ENCODE measurements around the gene EYS.

Gene EYS

DNA sequence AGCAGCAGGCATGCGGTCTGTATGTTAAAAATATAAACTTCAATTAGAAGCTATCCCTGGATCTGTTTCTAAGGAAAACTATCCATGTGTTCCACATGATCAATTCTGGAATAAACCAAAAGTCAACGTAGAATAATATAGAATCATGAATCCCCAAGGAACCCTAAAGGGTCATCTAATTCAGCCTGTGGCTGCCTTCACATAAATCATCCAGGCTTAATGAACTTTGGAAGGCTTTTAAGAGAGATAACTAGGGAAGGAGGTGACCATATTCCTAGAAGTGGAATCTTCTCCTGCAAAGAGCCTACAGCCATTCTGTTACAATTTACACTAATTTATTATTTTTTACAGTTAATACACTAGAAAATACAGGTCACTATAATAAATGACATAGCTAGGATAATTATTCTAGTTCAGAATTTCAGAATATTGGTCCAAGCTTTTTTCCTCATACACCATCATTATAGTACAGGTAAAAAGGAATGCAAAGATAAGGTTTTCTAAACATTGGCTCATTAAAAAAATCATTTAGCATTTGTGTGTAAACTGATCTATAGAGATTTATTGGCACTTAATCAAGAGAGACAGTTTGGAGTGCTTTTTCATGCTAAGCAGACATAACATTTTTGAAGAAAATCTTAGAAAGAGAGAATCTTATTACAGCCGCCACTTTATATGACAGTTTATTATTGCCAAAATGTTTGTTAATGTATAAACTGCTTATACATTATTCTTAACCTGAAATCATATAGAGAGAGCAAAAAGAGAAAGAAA is 1220.3 kb downstream of the EYS start:
- TF ChIP-seq EZH2 (optimal IDR thresholded peaks at IDR 0.05; ENCODE audit: low read depth, low read length) (no peak), EZH2phosphoT487 (IDR thresholded peaks at IDR 0.05; ENCODE audit: low read length) (no peak)
- TF ChIP-seq, protein P1, sequence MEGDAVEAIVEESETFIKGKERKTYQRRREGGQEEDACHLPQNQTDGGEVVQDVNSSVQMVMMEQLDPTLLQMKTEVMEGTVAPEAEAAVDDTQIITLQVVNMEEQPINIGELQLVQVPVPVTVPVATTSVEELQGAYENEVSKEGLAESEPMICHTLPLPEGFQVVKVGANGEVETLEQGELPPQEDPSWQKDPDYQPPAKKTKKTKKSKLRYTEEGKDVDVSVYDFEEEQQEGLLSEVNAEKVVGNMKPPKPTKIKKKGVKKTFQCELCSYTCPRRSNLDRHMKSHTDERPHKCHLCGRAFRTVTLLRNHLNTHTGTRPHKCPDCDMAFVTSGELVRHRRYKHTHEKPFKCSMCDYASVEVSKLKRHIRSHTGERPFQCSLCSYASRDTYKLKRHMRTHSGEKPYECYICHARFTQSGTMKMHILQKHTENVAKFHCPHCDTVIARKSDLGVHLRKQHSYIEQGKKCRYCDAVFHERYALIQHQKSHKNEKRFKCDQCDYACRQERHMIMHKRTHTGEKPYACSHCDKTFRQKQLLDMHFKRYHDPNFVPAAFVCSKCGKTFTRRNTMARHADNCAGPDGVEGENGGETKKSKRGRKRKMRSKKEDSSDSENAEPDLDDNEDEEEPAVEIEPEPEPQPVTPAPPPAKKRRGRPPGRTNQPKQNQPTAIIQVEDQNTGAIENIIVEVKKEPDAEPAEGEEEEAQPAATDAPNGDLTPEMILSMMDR (IDR thresholded peaks at IDR 0.05; ENCODE audit: low read length), result no peak
- H3K9me3 ChIP-seq (replicated peaks; ENCODE audit: insufficient read depth, low read length), result no peaks in the 10 kb centered on the region
- no peaks in the 10 kb centered on the region for H3F3A ChIP-seq (ENCODE audit: insufficient read depth, low read length)
- H3K9me2 ChIP-seq (replicated peaks; ENCODE audit: insufficient read depth, low read length), result no peaks in the 10 kb centered on the region
- no peak overlapping the region for H3K9ac ChIP-seq (ENCODE audit: low read length)
- no peaks in the 10 kb centered on the region for H4K20me1 ChIP-seq (ENCODE audit: insufficient read depth, low read length)
- no peak overlapping the region for H3K27ac ChIP-seq (ENCODE audit: low read length)
- H3K36me3 ChIP-seq (replicated peaks; ENCODE audit: insufficient read depth, low read length), result no peaks in the 10 kb centered on the region
- DNase-seq, result no peak
- H3K4me3 ChIP-seq (ENCODE audit: low read length), result no peak overlapping the region
- H3K27me3 ChIP-seq (replicated peaks; ENCODE audit: insufficient read depth, low read length), result no peaks in the 10 kb centered on the region
- no peak overlapping the region for H2AFZ ChIP-seq (ENCODE audit: low read length)
- H3K4me2 ChIP-seq (ENCODE audit: low read depth, low read length), result no peak overlapping the region
- no peaks in the 10 kb centered on the region for H3K79me2 ChIP-seq (ENCODE audit: low read length)
- no peaks in the 10 kb centered on the region for H3K4me1 ChIP-seq (ENCODE audit: low read length)

DNA sequence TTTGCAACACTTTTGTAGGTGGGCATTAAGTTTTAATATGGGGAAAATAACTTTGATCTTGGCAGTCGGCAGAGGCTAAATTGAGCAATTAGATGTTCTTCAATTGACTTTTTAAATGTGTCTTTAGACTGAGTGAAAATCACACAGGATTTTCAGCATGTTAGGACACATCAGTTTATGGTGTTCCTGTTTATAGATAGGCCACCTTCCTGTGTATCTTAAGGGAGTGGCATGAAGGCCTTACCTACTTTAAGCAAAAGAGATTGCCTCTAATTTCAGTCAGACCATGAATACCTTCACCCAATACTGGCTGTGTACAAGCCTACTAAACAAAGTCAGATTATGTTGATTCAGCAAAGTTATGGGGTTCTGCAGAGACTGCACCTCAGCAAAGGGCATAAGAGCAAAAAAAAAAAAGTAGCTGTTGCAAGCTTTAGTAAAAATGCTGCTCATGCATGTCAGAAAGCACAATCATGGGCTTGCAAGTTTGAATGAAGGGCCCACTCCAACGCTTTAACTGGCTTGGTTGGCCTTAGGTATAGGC is 1223.0 kb downstream of the EYS start:
- no peaks in the 10 kb centered on the region for H3K4me1 ChIP-seq (ENCODE audit: low read length)
- no peak overlapping the region for H2AFZ ChIP-seq (ENCODE audit: low read length)
- H3F3A ChIP-seq (ENCODE audit: insufficient read depth, low read length), result no peaks in the 10 kb centered on the region
- no peaks in the 10 kb centered on the region for H3K79me2 ChIP-seq (ENCODE audit: low read length)
- H3K4me2 ChIP-seq (ENCODE audit: low read depth, low read length), result no peak overlapping the region
- TF ChIP-seq, protein P1 (IDR thresholded peaks at IDR 0.05; ENCODE audit: low read length), result no peak
- TF ChIP-seq EZH2 (optimal IDR thresholded peaks at IDR 0.05; ENCODE audit: low read depth, low read length) (no peak), EZH2phosphoT487 (IDR thresholded peaks at IDR 0.05; ENCODE audit: low read length) (no peak)
- H3K9ac ChIP-seq (ENCODE audit: low read length), result no peak overlapping the region
- H3K9me3 ChIP-seq (replicated peaks; ENCODE audit: insufficient read depth, low read length), result no peaks in the 10 kb centered on the region
- no peak overlapping the region for H3K27ac ChIP-seq (ENCODE audit: low read length)
- DNase-seq, result no peak
- no peaks in the 10 kb centered on the region for H3K9me2 ChIP-seq (replicated peaks; ENCODE audit: insufficient read depth, low read length)
- no peaks in the 10 kb centered on the region for H3K27me3 ChIP-seq (replicated peaks; ENCODE audit: insufficient read depth, low read length)
- H4K20me1 ChIP-seq (ENCODE audit: insufficient read depth, low read length), result no peaks in the 10 kb centered on the region
- H3K36me3 ChIP-seq (replicated peaks; ENCODE audit: insufficient read depth, low read length), result no peaks in the 10 kb centered on the region
- H3K4me3 ChIP-seq (ENCODE audit: low read length), result no peak overlapping the region

DNA sequence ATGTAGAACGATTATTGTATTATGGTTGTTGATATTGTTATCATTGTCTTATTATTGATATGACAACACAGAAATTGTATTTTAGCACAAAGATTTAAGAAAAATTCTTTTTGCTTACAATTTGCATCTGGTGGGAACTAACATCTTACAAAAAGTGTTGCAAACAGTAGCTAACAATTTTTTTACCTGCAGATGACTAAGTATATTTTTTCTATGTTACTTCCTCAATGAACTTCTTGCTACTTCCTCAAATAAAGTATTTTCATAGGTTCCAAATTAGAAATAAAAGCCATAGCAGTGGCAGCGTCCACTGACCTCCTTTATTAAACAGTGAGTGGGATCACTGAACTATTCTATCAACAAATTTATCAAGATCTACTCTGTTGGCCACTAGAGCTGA is 1224.4 kb downstream of the EYS start:
- H3K79me2 ChIP-seq (ENCODE audit: low read length), result no peaks in the 10 kb centered on the region
- no peak overlapping the region for H3K27ac ChIP-seq (ENCODE audit: low read length)
- H3F3A ChIP-seq (ENCODE audit: insufficient read depth, low read length), result no peaks in the 10 kb centered on the region
- no peaks in the 10 kb centered on the region for H3K27me3 ChIP-seq (replicated peaks; ENCODE audit: insufficient read depth, low read length)
- H3K4me1 ChIP-seq (ENCODE audit: low read length), result no peaks in the 10 kb centered on the region
- H4K20me1 ChIP-seq (ENCODE audit: insufficient read depth, low read length), result no peaks in the 10 kb centered on the region
- no peaks in the 10 kb centered on the region for H3K9me3 ChIP-seq (replicated peaks; ENCODE audit: insufficient read depth, low read length)
- H3K9ac ChIP-seq (ENCODE audit: low read length), result no peak overlapping the region
- H3K36me3 ChIP-seq (replicated peaks; ENCODE audit: insufficient read depth, low read length), result no peaks in the 10 kb centered on the region
- no peak overlapping the region for H3K4me3 ChIP-seq (ENCODE audit: low read length)
- DNase-seq, result no peak
- no peak overlapping the region for H3K4me2 ChIP-seq (ENCODE audit: low read depth, low read length)
- no peaks in the 10 kb centered on the region for H3K9me2 ChIP-seq (replicated peaks; ENCODE audit: insufficient read depth, low read length)
- H2AFZ ChIP-seq (ENCODE audit: low read length), result no peak overlapping the region
- TF ChIP-seq EZH2 (optimal IDR thresholded peaks at IDR 0.05; ENCODE audit: low read depth, low read length) (no peak), EZH2phosphoT487 (IDR thresholded peaks at IDR 0.05; ENCODE audit: low read length) (no peak)
- TF ChIP-seq, protein P1 (IDR thresholded peaks at IDR 0.05; ENCODE audit: low read length), result no peak

All from MM.1S (cell line).